OCI-LY1 (cell line): ENCODE measurements around the gene P4HB.

Experiments used
- EZH2 ChIP-seq: fragments of 200-600 bp; sonication (generic), shearing (Covaris generic); IDR thresholded peaks from 2 replicates; pipeline ENCODE4 v1.8.0; 2017; ENCODE audit warnings: borderline replicate concordance, mixed run types, mild to moderate bottlenecking, antibody characterized with exemption, low read length, moderate library complexity, mixed read lengths
- TF ChIP-seq, protein P1 (sequence below): fragments of 200-600 bp; sonication (generic), shearing (Covaris generic); IDR thresholded peaks from 2 replicates; pipeline ENCODE4 v1.5.1; 2017; ENCODE audit warnings: mild to moderate bottlenecking, antibody characterized with exemption, low read length, moderate library complexity, mixed read lengths

DNA sequence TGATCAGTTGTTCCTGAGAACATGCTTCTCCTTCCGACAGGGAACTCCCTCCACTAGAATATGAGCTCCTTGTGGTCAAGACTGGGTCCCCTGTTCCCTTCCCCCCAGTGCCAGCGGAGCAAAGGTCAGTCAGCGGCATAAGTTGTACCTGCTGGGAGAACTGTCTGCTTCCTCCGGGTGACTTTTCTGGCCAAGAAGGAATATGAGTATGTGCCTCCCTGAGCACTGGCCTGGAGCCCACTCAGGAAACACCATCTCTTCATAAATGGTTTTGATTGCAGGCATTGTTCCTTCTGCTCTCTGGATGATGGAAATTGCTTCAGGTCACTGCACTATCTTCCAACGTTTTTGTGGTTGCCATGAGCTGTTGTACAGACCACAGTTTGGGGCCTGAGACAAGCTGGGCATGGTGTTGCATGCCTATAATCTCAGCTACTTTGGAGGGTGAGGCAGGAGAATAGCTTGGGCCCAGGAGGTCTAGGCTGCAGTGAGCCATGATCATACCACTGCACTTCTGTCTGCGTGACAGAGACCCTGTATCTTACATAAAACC, 2.9 kb upstream of the P4HB start:
- TF ChIP-seq, protein P1, sequence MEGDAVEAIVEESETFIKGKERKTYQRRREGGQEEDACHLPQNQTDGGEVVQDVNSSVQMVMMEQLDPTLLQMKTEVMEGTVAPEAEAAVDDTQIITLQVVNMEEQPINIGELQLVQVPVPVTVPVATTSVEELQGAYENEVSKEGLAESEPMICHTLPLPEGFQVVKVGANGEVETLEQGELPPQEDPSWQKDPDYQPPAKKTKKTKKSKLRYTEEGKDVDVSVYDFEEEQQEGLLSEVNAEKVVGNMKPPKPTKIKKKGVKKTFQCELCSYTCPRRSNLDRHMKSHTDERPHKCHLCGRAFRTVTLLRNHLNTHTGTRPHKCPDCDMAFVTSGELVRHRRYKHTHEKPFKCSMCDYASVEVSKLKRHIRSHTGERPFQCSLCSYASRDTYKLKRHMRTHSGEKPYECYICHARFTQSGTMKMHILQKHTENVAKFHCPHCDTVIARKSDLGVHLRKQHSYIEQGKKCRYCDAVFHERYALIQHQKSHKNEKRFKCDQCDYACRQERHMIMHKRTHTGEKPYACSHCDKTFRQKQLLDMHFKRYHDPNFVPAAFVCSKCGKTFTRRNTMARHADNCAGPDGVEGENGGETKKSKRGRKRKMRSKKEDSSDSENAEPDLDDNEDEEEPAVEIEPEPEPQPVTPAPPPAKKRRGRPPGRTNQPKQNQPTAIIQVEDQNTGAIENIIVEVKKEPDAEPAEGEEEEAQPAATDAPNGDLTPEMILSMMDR: no peak
- TF ChIP-seq EZH2: no peak
